D721Med (cell line): ENCODE results near the gene PCDH9.

ENCODE experiments used
- DNase-seq: peaks from one replicate; pipeline ENCODE4 v3.0.0; 2011; ENCODE audit warnings: low spot score; ENCODE audit not compliant: insufficient read length
- FAIRE-seq: peaks from 2 replicates; lab custom pipeline; 2011; peaks lifted over from hg19 to GRCh38; lab: Jason Lieb, UNC
- TF ChIP-seq, protein P1 (sequence below): IDR thresholded peaks from 2 replicates; pipeline ENCODE4 v1.5.1; 2012; ENCODE audit warnings: mild to moderate bottlenecking, control low read depth; ENCODE audit not compliant: insufficient read depth; ENCODE audit errors: missing control alignments

The PCDH9 gene

GRCh38 chr13:67139551-67139950 is 90.6 kb downstream of the PCDH9 start:
- TF ChIP-seq, protein P1, sequence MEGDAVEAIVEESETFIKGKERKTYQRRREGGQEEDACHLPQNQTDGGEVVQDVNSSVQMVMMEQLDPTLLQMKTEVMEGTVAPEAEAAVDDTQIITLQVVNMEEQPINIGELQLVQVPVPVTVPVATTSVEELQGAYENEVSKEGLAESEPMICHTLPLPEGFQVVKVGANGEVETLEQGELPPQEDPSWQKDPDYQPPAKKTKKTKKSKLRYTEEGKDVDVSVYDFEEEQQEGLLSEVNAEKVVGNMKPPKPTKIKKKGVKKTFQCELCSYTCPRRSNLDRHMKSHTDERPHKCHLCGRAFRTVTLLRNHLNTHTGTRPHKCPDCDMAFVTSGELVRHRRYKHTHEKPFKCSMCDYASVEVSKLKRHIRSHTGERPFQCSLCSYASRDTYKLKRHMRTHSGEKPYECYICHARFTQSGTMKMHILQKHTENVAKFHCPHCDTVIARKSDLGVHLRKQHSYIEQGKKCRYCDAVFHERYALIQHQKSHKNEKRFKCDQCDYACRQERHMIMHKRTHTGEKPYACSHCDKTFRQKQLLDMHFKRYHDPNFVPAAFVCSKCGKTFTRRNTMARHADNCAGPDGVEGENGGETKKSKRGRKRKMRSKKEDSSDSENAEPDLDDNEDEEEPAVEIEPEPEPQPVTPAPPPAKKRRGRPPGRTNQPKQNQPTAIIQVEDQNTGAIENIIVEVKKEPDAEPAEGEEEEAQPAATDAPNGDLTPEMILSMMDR, result no peak
- no peak for DNase-seq
- FAIRE-seq, result peak; percentile 29

GRCh38 chr13:67138970-67139369 is 91.2 kb downstream of the PCDH9 start:
- no peak for DNase-seq
- peak; percentile 81 for FAIRE-seq
- TF ChIP-seq, protein P1, result no peak

DNA sequence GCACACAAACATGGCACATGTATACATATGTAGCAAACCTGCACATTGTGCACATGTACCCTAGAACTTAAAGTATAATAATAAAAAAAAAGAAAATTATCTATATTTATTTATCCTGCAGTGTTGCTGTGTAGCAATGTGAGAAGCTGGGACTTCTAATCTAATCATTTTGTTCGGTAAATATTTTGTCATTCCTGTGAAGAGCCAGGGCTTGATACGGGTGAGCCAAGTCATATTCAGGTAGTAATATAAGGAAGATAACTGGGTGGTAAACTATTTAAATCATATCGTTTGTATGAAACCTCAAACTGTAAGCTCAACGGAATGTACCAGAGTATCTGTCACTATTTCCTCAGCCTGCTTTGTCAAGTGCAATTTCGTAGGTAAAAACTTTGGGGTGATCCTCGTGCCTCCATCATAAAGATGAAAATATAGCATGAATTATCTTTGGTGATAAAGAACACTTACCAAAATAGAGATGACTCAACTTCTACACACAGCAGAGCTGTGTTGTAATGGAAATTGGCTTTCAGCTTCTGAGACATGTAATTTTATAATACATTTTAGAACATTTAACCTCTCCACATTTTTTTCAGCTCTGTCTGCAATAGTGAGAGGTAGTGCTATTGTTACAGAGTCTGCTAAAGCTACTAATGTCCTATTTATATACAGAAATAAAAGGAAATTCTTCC is 92.9 kb downstream of the PCDH9 start:
- TF ChIP-seq, protein P1, result no peak
- no peak for DNase-seq

GRCh38 chr13:67136157-67136556 is 94.0 kb downstream of the PCDH9 start:
- DNase-seq, result no peak
- no peak for FAIRE-seq
- TF ChIP-seq, protein P1, result no peak

More for the DNA sequence above, 92.9 kb downstream of the PCDH9 start:
- no peak for FAIRE-seq

- FAIRE-seq, result no peak
- TF ChIP-seq, protein P1, result no peak
- no peak for DNase-seq
Observed at GRCh38 chr13:67135356-67135755, 94.8 kb downstream of the PCDH9 start.

GRCh38 chr13:67134417-67135129 is 95.6 kb downstream of the PCDH9 start:
- FAIRE-seq, result no peak
- TF ChIP-seq, protein P1, result no peak
- no peak for DNase-seq

GRCh38 chr13:67133476-67133875 is 96.7 kb downstream of the PCDH9 start:
- TF ChIP-seq, protein P1, result no peak
- FAIRE-seq (no peak), DNase-seq (no peak)
